Cerebellar cortex (tissue), 1 donor: ENCODE data around the gene C2orf81.
"Not testable (repeated sequence)": the region's sequence is repeated elsewhere in the genome, so short reads cannot be mapped to it uniquely, and the experiment has no call there.

Experiments used
- DNase-seq: peaks from one replicate; pipeline ENCODE4 v3.0.0-alpha.2; 2015; ENCODE audit warnings: low spot score

Gene C2orf81

DNA sequence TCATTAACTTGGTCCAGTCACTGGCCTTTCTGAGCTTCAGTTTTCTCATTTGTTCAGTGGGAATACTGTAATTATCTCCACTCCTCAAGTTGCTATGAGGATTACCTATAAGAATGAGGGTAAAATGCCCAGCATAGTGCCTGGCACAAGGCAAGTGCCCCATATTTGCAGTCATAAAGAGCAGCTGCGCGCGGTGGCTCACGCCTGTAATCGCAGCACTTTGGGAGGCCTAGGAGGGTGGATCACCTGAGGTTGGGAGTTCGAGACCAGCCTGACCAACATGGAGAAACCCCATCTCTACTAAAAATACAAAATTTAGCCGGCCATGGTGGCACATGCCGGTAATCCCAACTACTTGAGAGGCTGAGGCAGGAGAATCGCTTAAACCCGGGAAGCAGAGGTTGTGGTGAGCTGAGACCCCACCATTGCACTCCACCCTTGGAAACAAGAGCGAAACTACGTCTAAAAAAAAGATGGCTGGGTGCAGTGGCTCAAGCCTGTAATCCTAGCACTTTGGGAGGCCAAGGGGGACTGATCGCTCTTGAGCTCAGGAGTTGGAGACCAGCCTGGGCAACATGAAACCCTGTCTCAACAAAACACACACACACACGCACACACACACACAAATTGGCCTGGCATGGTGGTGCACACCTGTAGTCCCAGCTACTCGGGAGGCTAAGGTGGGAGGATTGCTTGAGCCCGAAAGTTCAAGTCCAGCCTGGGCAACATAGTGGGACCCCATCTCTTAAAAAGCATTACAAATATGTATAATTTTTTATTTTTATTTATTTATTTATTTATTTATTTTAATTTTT lies 21.3 kb upstream of the C2orf81 start:
- DNase-seq, result not testable (repeated sequence)

DNA sequence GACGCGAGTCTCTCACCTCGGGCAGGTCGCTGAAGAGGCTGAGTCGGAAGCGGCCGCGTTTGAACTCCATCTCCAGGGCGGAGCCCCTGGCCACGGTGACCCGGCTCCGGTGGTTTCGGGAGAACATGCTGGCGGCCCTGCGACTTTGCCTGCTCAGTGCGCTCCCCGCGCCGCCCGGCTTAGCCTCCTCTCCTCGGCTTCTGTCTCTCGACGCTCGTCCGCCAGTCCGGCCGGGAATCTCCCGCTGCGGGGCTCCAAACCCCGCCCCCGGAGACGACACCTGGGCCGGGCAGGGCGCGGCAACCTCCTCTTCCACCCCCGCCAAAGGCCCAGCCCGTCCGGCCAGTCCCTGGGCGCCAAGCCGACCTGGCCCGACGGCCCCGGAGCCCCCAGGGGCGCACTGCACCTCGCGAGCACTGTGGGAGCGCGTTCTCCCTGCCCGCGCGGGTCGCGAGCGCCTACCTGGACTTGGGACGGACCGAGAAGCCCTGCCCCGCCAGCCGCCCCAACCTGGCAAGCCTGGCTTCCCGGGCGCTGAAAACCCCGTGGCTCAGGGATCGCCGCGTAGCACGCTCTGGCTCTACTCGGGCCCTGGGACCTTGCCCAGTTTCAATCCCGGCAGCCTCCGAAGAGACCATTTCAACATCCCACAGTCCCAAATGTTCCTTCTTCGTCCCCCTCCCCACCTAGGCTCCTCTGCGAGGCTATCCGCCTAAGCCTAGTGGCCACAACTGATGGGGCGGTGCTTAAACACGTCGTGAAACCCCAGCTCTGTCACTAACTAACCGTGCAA lies 20.5 kb upstream of the C2orf81 start, which contains the start of gene RTKN:
Gene RTKN (minus strand): TSS at position 248 of the 793 bp plus-strand sequence. CDS start 121 bp downstream, at position 127.
- peak; percentile 47 for DNase-seq

DNA sequence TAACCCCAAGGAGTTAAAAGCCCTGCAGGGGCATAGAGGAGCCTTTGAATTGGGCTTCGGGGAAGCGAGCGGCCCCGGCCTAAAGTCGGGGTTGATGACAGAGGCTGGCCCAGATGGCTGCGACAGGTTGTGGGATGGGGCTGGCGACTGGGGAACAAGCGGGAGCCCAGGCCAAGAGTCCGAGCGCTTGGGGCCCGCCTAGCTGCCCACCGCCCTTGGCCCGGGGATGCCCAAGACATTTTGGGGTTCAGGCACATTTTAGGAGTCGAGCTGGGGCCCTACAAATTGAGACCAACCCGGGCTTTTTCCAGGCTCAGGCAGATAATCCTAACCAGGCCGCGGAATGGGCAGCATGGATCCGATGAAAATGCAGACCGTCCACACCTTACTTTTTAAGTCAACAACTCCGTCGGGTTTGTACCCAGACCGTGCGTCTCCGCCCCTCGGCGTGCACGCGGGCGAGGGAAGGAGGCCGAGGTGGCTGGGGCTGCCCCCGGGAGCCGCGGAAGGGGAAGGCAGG lies 19.8 kb upstream of the C2orf81 start:
- DNase-seq, result no peak

DNA sequence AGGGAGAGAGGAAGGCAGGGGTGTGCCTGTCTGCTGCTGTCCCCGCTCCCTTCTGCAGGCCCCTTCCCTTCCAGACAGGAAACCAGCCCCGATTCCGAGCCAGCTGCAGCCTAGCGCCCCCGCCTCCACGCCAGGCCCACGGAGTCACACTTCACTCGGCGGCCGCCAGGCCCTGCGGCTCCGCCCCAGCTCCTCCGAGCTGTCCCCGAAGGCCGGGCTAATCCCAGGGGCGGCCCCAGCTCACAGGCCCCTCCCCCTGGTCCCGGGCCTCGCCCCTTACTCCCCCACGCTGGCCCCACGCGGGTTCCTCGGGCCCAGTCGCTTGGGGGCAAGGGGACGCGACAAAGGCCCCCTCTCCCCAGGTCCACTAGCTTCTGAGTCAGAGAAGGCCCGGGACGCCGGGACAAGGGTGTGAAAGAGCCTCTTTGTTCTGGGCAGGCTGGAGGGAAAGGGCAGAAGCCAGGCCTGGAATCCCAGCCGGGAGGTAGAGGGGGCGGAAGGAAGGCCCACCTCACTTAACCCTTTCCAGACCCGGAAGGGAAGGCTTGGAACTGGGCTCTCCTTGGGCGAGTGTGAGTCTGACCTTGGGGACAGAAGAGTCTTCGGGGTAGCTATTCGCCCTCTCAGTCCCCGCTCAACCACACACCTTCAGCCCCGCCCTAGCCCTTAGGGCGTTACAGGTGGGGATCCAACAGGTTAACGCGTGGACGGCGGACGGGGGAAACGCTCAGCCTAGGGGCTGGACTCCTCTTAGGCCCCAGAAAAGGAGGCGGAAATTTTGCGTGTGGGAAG lies 19.2 kb upstream of the C2orf81 start:
- DNase-seq, result peak; percentile 81

DNA sequence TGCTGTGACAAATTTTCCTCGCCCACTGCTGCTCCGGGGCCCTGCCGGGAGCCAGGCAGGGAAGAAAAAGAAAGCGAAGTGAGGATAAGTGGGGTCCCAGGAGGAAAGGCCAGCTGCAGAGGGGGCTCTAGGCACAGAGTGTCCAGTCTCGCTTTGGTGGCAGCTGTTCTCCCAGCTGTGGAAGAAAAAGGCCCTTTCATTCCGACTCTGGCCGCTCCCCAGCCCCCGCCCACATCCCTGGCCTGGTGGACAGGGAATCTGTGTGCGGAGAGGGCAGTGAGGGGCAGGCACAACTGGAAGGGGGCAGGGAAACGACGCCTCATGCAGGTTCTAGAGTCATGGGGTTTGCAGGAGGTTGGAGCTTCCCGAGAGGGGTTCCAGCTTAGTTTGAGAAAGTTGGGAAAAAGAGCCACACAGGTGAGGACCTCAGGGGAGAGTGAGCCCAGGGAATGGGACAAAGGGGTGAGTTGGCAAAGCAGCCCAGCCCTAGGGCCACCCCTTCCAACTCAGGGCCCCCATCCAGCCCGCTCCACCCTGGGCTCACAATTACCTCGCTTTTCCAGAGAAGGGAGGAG lies 18.5 kb upstream of the C2orf81 start:
- DNase-seq, result no peak

DNA sequence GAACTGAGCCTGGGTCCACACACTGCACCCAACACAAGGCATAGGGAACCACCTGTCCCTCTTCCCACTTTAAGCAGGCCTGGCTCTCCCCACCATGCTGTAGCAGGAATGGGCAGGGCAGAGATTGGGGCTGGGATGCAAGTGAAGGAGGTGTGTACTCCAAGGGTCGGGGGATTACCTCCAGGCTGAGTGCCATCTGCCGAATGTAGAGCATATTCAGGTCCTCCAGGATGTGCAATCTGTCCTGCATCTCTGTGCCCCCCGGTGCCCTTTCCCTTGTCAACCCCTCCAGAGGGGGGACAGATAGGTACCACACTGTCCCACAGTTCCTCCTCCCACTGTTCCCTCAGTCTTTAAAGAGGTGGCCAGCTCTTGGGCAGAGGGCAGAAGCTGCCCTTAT lies 18.0 kb upstream of the C2orf81 start:
- no peak for DNase-seq

DNA sequence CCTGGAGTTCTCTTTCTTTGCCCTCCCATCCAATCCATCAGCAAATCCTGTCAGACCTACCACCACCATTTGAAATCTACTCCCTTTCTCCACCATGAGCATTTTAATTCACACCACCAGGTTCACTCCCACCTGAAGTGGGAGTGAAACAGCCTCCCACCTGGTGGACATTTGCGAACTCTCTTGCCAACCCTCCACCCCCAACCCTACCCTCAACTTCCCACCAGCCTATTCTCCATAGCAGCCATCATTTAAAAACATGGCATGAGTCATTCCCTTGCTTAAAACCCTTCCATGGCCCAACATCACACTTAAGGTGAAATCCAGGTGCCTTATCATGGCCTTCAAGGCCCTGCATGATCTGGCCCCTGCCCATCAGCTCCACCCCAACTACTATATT lies 16.8 kb upstream of the C2orf81 start:
- DNase-seq, result no peak

DNA sequence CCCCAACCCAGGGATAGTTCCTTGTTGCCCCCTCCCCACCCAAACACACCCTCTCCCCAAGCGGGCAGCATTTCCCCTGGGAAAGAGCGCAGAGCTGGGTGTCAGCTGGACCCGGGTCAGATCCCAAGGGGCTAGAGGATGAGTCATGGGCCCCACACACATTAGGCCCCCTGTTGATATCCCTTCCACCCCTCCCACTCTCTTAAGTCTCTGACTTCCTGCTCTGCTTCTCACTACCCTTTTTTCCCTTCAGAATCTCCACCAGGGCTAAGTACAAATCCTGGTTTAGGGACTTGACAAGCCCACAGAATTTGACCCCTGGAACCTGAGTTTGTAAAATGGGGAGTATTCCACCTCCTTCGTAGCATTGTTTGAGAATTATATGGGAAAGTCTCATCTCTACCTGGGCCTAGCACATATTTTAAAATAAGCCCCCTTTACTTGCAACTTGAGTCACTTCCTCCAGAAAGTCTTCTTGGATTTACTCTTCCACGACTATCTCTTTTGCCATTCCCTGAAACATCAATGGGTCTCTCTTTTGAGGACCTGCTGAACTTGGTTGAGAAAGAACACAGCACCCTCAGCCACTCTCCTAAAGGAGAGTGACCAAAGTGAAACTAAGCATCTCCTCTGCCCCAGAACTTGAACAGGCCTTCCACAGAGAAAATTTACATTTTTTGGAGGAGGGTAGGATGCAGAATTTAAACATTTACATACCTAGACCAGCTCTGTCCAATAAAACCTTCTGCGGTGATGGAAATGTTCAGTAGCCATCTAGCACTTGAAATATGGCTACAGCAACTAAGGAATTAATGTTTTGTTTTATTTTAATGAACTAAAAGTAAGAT lies 15.7 kb upstream of the C2orf81 start:
- DNase-seq, result no peak

DNA sequence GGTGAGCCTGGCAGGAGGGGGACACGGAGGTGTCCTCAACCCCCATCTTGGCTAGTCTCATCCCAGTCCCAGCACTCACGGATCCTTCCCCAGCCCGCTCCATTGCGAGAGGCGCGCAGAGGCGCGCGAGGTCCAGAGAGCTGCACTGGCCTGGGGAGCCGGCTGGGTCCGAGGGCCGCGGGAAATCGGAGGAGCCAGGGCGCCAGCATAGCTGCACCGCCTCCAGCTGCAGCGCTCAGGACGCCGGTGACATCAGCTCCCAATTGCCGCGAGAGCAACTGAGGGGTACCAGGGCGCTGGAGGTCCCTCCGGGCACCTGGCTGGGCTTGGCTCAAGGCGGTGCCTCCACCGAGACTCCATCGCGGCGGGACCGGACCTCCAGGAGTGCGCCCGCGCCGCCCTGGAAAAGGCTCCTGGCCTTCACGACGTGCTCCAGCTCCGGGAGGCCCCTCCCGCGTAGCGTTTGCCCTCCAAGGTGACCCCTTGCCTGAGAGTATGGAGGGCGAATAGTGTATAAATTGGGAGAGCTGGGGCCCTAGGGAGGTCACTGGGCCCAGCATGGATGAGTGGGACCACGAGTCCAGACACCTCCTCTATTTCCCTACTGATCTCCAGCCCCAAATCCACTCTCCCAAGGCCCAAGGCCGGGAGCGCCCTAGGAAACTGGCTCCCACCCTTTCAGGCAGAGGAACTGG lies 14.8 kb upstream of the C2orf81 start:
- DNase-seq, result no peak

DNA sequence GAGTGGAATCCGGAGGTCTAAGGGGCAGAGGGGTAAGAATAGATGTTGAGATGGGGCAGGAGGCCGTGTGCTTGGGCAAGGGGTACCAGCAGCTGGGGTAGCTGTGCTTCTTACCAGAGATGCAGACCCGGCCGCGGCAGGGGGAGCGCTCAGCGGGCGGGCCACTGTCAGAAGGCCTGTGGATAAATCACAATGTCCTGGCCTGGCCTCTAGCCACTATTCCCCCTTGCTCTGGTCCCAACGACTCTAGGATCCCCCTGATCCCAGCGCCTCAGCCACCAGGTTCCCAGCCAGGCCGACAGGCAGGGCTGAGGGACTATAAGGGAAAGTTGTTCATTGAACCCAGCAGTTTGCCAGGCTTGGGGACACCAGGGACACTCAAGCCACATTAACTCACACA lies 9.1 kb upstream of the C2orf81 start:
- no peak for DNase-seq

DNA sequence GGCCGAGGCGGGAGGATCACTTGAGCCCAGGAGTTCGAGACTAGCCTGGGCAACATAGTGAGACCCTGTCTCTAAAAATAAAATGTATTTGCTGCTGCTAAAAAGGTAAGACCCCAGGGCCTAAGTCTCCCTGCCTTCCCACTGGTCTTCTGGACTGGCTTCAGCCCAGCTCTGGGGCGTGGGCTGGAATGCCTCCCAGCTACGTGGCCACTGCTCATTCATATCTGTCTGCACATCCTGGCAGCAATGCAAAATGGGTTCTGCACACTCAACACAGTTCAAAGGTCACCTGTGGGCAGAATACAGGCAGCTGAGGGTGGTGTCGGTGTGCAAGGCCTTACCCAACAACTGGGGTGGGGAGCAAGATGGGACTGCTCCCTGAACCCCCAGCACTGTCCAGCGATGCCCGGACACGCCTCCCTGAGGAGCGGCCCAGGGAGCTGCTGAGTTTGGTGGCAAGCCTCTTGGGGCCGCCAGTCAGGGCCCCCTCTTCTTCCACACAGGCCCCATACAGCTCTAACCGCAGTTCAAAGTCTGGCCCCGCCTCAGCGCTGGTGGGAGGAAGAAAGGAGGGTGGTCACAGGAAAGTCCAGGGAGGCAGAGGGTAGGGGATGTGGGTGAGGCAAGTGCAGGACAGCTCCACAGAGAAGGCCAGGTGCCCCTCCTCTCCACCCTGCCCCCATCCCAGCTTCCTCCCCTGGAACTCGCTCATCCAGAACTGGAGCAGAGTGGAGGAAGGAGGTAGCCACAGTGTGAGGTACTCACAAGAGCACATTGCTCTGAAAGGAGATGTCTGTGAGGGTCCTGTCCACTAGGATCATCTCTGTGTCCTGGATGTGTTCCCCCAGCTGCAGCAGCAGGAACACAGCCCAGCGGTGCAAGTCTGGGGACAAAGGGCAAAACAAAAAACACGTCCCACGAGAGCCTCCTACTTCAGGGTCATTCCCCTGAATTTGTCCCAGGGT lies 8.3 kb upstream of the C2orf81 start:
- DNase-seq, result no peak

DNA sequence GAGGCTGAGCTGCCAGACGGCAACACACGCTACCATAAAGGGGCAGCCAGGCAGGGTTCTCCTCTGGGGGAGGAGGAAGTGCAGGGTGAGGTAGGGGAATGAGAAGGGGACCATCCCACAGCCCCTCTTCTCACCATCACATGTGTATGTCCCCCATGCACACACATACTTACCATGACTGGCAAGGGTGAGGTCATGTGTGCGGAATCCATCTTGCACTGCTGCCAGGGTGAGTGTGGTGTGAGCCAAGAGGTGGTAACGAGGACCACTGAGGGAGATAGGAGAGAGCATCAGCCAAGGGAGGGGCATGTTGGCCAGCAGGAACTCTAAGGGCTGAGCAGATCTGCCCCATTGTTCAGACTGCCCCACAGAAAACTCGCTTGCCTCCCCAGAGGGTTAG lies 7.3 kb upstream of the C2orf81 start:
- no peak for DNase-seq

DNA sequence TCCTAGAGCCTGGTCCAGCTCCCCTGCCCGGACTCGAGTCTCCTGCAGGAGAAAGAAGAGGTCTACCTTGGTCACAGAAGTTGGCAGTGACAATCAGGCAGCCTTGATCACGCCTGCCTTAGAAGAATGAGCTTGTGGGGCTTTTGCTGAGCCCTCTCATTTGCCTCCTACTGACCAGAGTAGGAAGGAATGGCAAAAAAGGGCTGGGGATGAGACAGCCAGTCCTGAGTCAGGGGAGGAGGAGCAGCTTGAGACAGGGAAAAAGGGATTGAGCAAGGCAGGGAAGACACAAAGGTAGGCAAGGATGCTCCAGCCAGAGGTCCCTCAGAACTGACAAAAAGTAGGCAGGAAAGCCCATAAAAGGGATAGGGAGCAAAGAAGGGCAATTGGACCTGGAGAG lies 6.1 kb upstream of the C2orf81 start:
- no peak for DNase-seq

DNA sequence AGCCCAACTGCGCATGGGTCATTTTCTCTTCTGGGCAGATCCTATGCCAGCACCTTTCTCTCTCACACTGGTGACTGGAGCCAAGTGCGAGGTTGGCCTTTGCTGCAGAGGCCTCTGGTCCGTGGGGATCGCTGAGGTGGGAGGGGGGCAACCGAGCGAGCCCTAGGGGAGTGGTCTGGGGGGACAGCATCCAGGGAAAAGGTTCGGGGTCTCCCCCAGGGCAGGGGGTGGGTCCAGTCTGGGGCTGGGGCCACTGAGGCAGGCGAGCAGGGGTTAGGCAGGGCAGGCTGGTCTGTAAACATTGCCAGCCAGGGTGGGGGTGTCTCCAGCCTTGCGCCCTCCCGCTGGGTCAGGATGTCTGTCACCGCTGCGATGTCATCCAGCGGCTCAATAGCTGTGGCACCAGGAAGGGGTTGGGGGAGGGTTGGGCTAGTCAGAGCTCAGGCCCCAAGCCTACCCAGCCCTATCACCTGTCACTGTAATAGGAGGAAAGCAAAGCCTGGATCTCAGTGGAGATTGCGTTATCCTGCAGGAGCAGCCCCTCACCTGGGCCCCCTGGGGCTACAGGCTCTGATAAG lies 4.9 kb upstream of the C2orf81 start:
- no peak for DNase-seq

DNA sequence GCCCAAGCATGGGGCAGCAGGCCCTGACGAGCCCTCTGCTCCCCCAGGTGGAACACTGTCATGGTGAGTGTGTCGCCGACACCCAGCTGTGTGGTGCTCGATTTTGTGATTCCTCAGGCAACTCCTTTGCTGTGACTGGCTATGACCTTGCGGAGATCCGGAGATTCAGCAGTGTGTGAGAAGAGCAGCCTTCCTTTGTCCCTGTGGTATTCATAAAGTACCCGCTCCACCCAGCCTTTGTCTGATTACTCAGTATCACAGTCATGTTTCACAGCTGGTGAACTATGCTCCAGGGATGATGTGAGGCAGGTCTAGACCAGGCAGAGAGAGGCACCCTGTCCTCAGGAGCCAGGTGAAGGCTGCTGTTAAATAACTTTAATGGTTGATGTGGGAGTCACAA lies 4.1 kb upstream of the C2orf81 start:
- DNase-seq, result no peak

DNA sequence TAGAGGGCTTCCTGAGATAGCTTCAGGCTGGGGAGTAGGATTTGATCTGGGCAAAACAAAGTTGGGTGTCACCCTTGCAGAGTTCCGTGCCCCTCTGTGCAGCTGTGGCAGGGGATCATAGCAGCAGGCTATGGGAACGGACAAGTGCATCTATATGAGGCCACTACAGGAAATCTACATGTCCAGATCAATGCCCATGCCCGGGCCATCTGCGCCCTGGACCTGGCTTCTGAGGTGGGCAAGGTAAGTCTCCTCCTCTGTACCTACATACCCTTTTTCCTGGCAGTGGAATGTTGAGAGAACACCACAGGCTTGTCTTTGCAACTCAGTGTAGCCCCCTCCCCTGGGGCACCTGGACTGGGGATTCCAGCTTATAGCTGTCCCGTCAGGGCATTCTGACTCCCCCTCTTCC lies 3.6 kb upstream of the C2orf81 start:
- no peak for DNase-seq

DNA sequence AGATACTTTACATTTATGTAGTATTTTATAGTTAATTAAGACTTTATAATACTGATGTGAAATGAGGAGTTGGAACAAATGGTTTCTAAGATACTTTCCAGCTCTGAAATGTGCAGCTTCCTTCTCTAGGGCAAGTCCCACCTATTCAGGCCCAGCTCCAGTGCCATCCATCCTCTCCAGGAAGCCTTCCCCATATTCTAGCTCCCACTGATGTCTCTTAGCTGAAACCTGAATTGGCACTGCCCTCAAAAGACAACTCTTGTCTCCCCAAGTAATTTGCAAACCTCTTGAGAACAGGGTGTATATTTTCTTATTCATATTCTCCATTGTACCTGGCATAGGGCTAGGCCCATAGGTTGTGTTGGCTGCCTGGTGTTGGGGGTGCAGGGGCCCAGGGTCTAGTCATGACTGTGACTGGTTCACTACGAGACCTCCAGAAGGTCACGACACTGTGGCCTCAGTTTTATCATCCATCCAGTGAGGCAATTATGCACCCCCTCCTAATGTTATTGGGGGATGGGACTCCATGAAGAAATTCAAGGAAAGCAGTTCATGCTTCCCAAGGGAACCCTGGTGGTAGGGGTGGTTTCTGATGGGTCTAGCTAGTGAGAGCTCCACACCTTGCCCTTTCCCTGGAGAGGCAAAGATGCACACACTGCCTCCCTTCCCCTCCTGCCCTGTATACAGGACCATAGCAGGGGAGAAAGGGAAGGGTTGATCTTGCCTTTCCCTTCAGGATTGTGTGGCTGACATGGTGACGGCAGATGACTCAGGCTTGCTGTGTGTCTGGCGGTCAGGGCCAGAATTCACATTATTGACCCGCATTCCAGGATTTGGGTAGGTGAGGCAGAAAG lies 2.9 kb upstream of the C2orf81 start:
- peak; percentile 35 for DNase-seq
